GM18508 (cell line): ENCODE measurements around the gene SLC44A1.

ENCODE experiments used
- ATAC-seq: cut with Tn5 transposase; IDR thresholded peaks from one replicate; pipeline ENCODE4 v1.9.1; 2021; ENCODE audit warnings: moderate number of reproducible peaks; ENCODE audit not compliant: insufficient read depth, unreplicated experiment

The SLC44A1 gene

GRCh38 chr9:105369911-105370310, 125.5 kb downstream of the SLC44A1 start:
- ATAC-seq = no peak

- no peak for ATAC-seq
These were observed 129.3 kb downstream of the SLC44A1 start for GRCh38 chr9:105373723-105374122.

DNA sequence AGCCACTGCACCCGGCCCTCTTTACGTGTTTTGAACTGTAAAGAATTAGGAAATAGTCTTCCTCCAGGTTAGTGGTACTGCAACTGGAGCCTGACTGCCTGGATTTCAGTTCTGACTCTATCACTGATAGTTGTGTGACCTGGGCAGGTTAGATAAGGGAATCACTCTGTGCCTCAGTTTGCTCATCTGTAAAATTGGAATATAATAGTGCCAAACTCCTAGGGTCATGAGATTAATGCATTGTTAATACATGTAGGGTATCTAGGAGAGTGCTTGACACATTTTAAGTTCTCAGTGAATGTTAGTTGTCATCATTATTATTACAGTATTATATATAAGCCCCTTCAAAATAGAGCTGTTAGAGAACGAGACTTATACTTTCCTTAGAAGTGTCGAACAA, 130.9 kb downstream of the SLC44A1 start:
- no peak for ATAC-seq

- no peak for ATAC-seq
These were observed 132.4 kb downstream of the SLC44A1 start for GRCh38 chr9:105376893-105377292.

DNA sequence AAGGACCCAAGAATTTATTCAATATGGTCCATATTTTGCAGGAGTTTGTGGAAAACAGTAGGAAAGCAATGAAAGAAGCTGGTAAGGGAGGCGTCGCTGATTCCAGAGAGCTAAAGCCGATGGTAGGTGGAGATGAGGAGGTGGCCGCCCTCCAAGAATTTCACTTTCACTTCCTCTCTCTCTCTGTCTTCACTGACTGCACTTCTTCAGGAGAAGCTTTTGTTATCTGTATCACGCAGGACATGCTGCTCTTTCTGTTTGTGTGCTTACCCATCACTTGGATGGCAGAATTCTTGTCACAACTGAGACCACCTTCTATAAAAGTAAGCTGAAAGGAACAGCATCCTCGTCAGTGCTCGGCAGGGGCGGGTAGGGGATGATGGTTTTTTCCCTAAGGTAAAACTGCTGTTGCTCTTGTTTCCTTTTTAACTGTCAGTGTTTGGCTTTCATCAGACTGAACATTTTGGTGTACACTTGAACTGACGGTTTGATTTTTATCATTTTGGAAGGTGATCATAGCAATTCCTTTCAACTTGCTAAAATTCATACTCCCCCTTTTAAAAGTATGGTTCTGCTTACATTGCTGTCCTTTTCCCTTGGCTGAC, 141.0 kb downstream of the SLC44A1 start:
- ATAC-seq = peak; percentile 95

DNA sequence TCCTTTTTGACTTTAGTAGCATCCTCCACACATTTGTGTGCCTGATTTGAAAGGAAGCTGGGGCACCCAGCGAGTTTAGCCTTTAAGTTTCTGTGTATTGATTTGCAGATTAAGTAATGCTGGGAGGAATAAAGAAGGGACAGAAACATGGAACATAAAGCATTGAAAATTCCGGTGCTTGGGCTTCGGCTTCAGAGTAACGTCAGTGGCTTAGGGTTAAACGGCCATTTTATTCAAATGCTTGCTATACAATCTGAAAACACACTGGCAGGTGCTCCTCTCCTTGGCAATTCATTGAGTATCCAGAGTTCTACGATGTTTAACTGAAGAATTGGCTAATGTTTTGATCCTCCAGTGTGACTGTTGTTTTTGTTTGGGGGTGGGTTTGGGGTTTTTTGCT, 145.3 kb downstream of the SLC44A1 start:
- ATAC-seq = no peak

- ATAC-seq = no peak
These were observed 146.4 kb downstream of the SLC44A1 start for GRCh38 chr9:105390871-105391270.

GRCh38 chr9:105391288-105391687, 146.8 kb downstream of the SLC44A1 start:
- ATAC-seq = no peak

DNA sequence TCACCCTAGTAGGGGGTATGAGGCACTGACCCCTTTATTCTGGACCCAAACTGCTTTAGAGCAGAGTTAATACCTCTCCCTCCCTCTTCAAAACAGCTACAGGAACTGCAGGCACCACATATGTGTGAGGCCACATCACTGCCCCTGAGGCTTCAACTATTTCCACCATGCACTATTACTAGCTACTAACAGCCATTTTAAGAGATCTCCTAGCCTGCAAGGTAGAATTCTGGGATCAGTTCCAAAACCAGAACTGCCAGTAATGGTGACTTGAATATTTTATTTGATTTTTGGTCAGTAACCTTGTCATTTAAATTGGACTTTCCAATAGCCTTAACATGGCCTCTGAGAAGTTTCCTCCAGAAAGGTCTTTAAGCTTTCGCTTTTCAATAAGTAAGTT, 148.1 kb downstream of the SLC44A1 start:
- no peak for ATAC-seq

DNA sequence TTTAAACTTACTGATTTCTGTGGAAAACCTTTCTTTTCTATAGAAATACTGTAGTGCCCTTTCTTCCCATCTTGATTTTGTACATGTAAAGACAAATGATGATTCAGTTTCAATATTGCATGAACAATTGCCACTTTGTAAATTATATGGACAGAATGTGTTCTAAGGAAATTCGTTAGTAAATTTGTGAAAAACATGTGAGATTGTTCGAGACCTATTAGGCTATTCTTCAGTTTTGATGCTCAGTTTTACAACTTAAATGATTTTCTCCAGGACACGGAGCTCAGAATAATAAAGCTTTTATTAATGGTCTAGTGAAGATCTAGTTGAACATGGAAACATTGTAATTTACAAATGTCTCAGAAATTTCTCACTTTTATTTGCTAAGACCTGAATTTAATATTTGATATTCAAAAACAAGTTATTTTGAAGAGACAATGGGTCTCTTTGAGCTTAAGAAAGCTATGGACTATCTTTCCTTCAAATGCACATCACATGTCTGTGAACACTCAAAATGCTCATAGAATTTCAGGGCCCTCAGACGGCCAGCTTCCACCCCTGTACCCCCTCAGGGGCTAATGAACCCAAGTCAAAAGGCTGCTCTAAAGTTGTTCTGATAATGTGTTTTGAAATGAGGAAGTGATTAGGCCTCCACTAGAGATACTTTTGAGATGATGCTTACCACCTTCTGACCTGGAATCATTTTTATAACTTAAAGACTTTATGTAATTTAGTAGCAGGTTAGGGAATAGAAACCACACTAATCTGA, 149.3 kb downstream of the SLC44A1 start:
- ATAC-seq = no peak

GRCh38 chr9:105396441-105396840, 152.0 kb downstream of the SLC44A1 start:
- ATAC-seq = no peak

- no peak for ATAC-seq
These were observed 152.4 kb downstream of the SLC44A1 start for GRCh38 chr9:105396901-105397300.

- ATAC-seq = no peak
These were observed 154.7 kb downstream of the SLC44A1 start for GRCh38 chr9:105399117-105399516.

GRCh38 chr9:105401651-105402050, 157.2 kb downstream of the SLC44A1 start:
- no peak for ATAC-seq

GRCh38 chr9:105403552-105404248, 159.2 kb downstream of the SLC44A1 start:
- no peak for ATAC-seq

- ATAC-seq = peak; percentile 96
These were observed 161.2 kb downstream of the SLC44A1 start for GRCh38 chr9:105405514-105406131.

DNA sequence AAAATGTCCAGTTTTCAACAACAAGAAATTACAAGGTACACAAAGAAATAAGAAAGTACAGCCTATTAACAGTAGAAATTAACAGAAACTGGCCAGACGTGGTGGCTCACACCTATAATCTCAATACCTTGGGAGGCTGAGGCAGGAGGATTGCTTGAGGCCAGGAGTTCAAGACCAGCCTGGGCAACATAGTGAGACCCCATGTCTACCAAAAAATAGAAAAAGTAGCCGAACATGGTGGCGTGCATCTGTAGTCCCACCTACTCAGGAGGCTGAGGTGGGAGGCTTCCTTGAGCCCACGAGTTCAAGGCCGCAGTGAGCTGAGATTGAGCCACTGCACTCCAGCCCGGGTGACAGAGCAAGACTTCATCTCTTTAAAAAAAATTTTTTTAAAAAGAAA, 161.9 kb downstream of the SLC44A1 start:
- ATAC-seq = no peak

DNA sequence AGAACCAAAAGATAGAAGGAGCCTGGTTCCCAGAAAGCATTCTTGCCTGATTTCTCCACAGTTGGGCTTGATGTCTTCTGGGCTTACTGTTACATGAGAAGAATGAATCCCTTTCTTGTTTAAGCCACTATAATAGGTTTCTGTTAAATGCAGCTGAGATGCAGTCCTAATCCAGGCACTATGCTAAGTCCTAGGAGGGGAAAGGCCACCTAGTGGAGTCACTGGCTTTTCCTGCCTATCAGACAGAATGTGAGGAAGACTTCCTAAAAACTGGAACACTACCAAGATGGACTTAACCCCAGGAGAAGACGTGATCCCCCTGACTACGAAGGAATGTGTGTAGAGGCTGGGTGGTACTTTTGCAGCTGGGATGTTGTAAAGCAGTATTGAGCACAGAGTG, 169.1 kb downstream of the SLC44A1 start:
- ATAC-seq = no peak

DNA sequence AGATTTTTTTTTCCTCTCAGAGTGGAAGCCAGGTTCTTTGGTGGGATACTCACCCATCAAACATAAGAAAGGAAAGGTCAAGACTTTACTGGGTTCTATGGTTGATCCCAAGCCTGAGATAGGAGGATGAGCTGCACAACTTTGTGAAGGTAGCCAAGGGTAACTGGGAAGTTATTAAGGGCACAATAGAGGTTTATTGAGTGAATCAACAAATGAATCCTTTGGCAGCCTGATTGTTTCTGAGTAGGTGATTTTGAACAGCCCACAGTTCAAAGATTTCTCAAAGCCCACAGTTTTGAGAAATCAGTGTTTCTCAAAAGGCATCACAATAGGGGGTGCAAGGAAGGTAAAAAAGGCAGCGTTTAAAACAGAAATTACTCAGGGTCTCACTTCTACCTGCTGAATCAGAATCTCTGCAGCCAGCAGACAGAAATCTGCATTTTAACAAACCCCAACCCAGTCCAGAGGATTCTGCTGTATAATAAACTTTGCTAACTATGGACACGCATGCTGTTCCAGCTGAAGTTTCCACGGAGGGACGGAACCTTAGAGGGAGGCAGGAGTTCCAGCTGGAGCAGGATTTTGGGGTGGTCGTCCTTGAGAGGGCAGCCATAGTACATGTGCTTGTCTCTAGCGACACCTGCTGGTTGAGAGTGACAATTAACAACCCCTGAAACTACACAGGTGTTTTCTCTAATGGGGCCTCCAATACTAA, 170.7 kb downstream of the SLC44A1 start:
- ATAC-seq = peak; percentile 56

- ATAC-seq = no peak
These were observed 171.2 kb downstream of the SLC44A1 start for GRCh38 chr9:105415662-105415980.

GRCh38 chr9:105416840-105417239, 172.4 kb downstream of the SLC44A1 start:
- ATAC-seq = peak; percentile 76
